ENCODE data around the gene DTX3. TPM values are rescaled to one million over a fixed set of nuclear protein-coding genes. Genes with fewer than 3 reads are reported as not detected.
A peak's percentile ranks its signal among the peaks of the same experiment; 100 is the strongest.

DTX3 gene
- total and polyA plus RNA-seq, 2 of the 13 experiments (the other 11 are each of a cell fraction or from before 2014, with no cell fraction given): 9.0 to 27.2 TPM

DNA sequence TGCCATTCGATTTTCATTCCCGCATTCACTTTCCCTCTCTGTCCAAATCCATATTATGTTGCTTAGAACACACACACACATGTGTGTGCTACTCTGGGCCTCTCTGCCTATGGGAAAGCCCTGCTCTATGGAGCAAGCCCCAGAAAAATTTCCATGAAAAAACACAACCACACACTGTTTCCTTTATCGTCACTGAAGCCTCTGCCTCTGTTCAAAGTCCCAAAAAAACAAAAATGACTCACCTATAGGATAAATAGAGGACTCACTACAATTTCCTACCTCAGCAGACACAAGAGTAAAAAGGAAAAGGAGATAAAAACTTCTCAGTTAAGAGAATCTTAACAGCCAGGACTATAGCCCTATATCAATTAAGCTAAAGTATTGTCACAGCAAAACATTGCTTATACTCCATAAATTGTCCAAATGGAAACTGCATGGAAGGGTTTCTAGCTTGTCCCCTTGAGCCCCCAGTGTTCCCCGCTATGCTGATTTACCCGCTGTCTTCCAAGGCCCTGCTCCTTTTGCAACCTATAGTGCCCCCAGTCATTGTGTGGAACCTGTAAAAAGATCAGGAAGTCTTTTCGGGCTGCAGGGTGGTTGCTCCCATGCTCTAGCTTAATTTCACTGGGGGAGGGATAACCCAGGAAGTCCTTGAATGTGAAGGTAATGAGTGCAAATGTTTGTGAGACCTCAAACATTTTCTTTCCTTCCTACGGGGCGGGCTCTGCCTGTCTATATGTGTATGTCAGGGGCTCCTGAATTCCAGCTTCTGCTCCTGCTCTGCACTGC, 24.8 kb upstream of the DTX3 start (continued):
- TF ChIP-seq HNF4A (CRISPR knock-in tag; IDR thresholded peaks at IDR 0.05): peak; percentile 79
- TF ChIP-seq DZIP1 (CRISPR knock-in tag; IDR thresholded peaks at IDR 0.05): no peak
- TF ChIP-seq, protein P1, sequence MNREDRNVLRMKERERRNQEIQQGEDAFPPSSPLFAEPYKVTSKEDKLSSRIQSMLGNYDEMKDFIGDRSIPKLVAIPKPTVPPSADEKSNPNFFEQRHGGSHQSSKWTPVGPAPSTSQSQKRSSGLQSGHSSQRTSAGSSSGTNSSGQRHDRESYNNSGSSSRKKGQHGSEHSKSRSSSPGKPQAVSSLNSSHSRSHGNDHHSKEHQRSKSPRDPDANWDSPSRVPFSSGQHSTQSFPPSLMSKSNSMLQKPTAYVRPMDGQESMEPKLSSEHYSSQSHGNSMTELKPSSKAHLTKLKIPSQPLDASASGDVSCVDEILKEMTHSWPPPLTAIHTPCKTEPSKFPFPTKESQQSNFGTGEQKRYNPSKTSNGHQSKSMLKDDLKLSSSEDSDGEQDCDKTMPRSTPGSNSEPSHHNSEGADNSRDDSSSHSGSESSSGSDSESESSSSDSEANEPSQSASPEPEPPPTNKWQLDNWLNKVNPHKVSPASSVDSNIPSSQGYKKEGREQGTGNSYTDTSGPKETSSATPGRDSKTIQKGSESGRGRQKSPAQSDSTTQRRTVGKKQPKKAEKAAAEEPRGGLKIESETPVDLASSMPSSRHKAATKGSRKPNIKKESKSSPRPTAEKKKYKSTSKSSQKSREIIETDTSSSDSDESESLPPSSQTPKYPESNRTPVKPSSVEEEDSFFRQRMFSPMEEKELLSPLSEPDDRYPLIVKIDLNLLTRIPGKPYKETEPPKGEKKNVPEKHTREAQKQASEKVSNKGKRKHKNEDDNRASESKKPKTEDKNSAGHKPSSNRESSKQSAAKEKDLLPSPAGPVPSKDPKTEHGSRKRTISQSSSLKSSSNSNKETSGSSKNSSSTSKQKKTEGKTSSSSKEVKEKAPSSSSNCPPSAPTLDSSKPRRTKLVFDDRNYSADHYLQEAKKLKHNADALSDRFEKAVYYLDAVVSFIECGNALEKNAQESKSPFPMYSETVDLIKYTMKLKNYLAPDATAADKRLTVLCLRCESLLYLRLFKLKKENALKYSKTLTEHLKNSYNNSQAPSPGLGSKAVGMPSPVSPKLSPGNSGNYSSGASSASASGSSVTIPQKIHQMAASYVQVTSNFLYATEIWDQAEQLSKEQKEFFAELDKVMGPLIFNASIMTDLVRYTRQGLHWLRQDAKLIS (CRISPR knock-in tag; IDR thresholded peaks at IDR 0.05): no peak
- TF ChIP-seq SMYD3 (CRISPR knock-in tag; IDR thresholded peaks at IDR 0.05): no peak
- no peak for TF ChIP-seq PITX1 (CRISPR knock-in tag; IDR thresholded peaks at IDR 0.05)
- TF ChIP-seq CBX2 (IDR thresholded peaks at IDR 0.05; ENCODE audit: low read depth, low read length): no peak
- no peak for TF ChIP-seq CBX2 (CRISPR knock-in tag; IDR thresholded peaks at IDR 0.05; ENCODE audit: low read depth)
- TF ChIP-seq, protein P2, sequence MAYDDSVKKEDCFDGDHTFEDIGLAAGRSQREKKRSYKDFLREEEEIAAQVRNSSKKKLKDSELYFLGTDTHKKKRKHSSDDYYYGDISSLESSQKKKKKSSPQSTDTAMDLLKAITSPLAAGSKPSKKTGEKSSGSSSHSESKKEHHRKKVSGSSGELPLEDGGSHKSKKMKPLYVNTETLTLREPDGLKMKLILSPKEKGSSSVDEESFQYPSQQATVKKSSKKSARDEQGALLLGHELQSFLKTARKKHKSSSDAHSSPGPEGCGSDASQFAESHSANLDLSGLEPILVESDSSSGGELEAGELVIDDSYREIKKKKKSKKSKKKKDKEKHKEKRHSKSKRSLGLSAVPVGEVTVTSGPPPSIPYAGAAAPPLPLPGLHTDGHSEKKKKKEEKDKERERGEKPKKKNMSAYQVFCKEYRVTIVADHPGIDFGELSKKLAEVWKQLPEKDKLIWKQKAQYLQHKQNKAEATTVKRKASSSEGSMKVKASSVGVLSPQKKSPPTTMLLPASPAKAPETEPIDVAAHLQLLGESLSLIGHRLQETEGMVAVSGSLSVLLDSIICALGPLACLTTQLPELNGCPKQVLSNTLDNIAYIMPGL (CRISPR knock-in tag; IDR thresholded peaks at IDR 0.05; ENCODE audit: borderline replicate concordance in 1 of 2, low read depth in 1 of 2): no peak; a peak in 1 of 4 replicates
- no peak for TF ChIP-seq ZNF570 (CRISPR knock-in tag; IDR thresholded peaks at IDR 0.05; ENCODE audit: borderline replicate concordance)
- TF ChIP-seq POLR2AphosphoS2 (IDR thresholded peaks at IDR 0.05; ENCODE audit: low read depth, low read length): no peak
- TF ChIP-seq SOX5 (CRISPR knock-in tag; IDR thresholded peaks at IDR 0.05; ENCODE audit: borderline replicate concordance): peak; percentile 33; the same call in 1 of the 2 replicates
- TF ChIP-seq TCF7L2 (IDR thresholded peaks at IDR 0.05; ENCODE audit: low read depth, low read length): no peak
- TF ChIP-seq NR2F1 (CRISPR knock-in tag; IDR thresholded peaks at IDR 0.05): no peak
- TF ChIP-seq PRPF4 (IDR thresholded peaks at IDR 0.05; ENCODE audit: low read depth, low read length, poor library complexity, severe bottlenecking): no peak
- TF ChIP-seq ZNF513 (CRISPR knock-in tag; conservative IDR thresholded peaks at IDR 0.05): no peak
- TF ChIP-seq, protein P3, sequence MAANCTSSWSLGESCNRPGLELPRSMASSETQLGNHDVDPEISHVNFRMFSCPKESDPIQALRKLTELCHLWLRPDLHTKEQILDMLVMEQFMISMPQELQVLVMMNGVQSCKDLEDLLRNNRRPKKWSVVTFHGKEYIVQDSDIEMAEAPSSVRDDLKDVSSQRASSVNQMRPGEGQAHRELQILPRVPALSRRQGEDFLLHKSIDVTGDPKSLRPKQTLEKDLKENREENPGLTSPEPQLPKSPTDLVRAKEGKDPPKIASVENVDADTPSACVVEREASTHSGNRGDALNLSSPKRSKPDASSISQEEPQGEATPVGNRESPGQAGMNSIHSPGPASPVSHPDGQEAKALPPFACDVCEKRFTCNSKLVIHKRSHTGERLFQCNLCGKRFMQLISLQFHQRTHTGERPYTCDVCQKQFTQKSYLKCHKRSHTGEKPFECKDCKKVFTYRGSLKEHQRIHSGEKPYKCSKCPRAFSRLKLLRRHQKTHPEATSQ (CRISPR knock-in tag; IDR thresholded peaks at IDR 0.05; ENCODE audit: borderline replicate concordance): 0 out of 2 replicates have a peak, but pooled peaks have one; percentile 47
- no peak for TF ChIP-seq DPF2 (CRISPR knock-in tag; IDR thresholded peaks at IDR 0.05; ENCODE audit: borderline replicate concordance, low read depth)

Measured in HepG2 (cell line).